Measurements from ENCODE around the gene M1AP.

M1AP gene

GRCh38 chr2:74593826-74594772 is 54.0 kb downstream of the M1AP start:
- no peak for DNase-seq (ENCODE audit: low spot score)

- DNase-seq (ENCODE audit: low spot score): no peak
Observed at GRCh38 chr2:74588664-74589063, 59.5 kb downstream of the M1AP start.

DNA sequence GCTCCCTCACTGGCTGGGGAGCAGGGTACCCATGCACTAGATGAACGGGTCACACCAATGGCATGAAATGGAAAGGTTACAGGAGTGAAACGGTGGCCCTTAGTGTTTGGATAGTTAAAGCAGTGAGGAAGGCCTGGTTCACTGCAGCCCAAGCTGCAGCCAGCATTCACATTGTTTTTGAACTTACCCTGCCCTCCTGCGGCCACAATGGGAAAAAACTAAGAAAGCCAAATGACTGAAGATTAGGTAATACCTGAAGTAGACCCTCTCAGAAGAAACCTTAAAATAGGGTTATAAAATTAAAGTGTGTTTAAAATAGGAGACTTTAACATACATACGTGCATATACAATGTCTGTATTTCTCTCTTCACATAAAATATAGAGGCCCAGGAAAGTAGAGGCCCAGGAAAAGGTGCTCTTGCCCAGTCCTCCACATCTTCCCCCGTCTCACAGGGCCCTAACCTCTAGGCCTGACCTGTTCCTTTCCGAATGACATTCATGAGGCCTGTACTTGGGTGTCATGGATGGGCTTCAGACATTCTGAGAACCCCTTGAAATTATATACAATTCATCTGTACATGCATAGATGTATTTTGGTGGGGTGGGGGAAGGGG is 60.4 kb downstream of the M1AP start:
- peak; percentile 63 for DNase-seq (ENCODE audit: low spot score)

DNA sequence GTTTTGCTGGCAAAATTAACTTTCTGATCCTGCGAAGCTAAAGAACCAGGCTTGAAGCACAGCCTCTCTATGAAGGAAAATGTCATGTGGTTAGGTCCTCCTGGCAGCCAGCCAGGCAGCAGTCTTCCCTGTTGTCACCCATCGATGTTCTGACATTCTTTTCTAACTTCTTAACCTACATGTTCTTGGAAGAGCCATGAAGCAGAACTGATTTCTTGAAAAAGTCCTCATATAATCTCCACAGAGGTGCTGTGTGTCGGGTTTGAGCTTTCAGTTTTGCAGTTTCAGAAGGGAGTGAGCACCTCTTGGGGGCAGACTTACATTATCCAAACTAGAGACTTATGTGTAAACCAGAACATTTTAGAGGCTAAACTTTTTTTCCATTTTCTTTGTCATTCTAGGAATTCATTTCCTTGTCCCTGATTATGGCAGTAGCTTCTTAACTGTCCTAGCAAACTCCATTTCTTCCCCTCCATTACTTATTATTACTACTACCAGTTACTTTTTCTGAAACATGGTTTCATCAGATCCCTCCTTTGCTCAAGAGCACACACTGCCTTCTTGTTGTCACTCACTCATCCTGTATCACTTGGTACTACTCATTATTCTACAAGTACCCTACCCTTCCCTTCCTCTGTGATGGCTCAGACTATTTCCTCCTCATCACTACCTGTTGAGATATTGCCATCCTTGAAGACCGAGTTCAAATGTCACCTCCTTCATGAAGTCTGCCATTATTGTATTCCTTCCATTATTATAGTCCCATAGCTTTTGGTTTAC is 62.5 kb downstream of the M1AP start:
- DNase-seq (ENCODE audit: low spot score): peak; percentile 2

GRCh38 chr2:74584088-74584645 is 64.0 kb downstream of the M1AP start:
- no peak for DNase-seq (ENCODE audit: low spot score)

- no peak for DNase-seq (ENCODE audit: low spot score)
Observed at GRCh38 chr2:74583504-74583903, 64.6 kb downstream of the M1AP start.

DNA sequence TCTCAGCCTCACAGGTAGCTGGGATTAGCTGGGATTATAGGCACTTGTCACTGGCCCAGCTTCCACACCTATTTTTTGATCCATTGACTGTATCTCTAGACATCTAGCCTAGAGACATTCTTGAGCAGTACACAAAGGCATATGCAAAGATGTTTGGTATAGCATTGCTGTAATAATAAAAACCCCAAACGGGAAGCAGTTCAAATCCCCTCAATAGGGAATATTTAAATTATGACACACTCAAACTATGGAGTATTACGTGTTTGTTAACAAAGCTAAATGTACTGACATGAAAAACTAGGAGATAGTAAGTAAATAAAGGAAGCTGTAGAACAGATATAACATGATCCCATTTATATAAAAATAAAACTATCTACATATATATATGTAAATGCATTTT is 65.9 kb downstream of the M1AP start:
- DNase-seq (ENCODE audit: low spot score): no peak

DNA sequence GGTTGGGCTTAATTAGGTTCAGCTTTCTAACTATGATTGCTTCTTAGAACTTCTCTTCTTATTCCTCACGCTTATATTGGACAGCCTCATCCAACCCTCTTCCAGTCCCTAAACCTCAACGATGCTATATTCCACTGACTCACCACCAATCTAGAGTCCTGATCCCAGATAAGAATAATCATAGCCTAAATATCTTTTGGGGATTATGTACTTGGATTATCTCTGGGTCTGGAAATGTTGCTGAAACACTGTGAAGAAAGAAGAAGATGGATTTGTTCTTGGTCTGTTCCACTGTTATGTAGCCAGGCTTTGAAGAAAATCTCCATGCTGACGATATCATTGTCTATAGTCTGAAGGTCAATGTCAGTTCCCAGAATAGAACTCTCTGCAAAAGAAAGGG is 66.7 kb downstream of the M1AP start:
- DNase-seq (ENCODE audit: low spot score): no peak

DNA sequence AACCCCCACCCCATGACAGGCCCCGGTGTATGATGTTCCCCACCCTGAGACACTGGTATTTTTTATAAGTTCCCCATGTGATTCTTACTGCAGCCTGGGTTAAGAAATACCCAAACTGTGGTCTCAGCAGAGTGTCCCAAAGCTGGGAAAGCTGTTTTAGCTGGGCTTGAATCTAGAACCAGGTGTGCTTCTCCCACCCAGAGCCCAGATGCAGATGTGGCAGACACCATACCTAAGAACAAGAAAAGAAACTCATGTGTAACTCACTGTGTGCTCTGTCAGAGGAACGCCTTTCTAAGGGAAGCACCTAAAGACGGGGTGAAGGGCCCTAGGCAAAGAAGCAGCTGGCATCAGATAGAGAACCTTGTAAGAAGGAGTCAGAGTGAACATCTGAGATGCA is 69.7 kb downstream of the M1AP start:
- DNase-seq (ENCODE audit: low spot score): no peak

GRCh38 chr2:74577448-74577847 is 70.7 kb downstream of the M1AP start:
- no peak for DNase-seq (ENCODE audit: low spot score)

DNA sequence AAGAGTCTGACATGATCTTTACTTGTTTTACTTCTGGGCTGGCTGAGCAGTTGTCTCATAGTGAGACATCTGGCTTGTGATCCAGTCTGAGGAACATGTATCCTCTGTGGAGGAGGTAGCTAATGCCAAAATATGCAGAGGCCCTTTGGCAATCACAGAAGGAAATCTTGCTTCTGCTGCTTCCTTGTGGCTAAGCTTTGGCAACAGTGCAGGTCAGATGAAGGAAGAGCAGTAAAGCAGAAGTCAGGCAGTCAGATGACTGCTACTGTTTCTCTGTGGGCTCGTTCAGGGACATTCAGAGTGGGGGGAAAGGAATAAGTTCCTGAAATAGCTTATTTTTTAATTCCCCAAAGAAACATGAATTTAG is 71.3 kb downstream of the M1AP start:
- DNase-seq (ENCODE audit: low spot score): no peak

GRCh38 chr2:74576211-74576862 is 71.8 kb downstream of the M1AP start:
- DNase-seq (ENCODE audit: low spot score): no peak

DNA sequence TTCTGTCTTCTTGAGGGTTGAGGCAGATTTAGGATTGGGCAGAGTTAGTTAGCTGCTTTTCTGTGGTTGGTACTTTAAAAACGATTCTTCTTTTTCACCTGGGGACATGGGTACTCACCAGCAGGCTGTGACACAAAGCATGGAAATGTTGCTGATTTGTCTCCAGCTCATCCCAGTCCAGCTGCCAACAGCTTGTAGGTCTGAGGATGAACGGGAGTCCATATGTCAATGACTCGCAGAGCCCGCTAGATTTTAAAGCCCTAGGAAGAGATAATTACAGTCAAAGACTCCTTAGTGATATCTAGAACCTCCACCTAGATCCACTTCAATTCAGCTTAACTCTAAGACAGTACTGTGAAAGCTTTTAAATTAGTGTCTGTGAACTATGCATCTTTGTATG is 72.8 kb downstream of the M1AP start:
- no peak for DNase-seq (ENCODE audit: low spot score)

GRCh38 chr2:74573747-74574562 is 74.2 kb downstream of the M1AP start:
- DNase-seq (ENCODE audit: low spot score): peak; percentile 46

GRCh38 chr2:74572178-74572925 is 75.8 kb downstream of the M1AP start:
- no peak for DNase-seq (ENCODE audit: low spot score)

- DNase-seq (ENCODE audit: low spot score): no peak
Observed at GRCh38 chr2:74571058-74571457, 77.1 kb downstream of the M1AP start.

DNA sequence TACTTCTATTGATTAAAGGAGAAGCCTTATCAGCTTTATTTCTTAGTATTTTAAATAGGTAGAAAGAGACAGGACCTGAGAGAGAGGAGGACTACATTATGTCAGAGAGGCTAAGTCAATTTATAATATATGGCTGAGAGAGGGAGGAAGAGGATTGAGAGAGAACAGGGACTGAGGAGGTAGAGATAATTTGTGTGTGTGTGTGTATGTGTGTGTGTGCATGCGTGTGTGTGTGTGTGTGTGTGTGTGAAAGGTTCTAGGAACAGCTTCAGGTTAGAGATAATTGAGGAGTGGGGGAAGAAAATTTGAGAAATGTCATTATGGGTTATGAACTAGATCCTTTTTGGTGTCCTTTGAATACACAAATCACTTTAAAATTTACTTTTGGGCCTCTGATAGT is 78.4 kb downstream of the M1AP start:
- no peak for DNase-seq (ENCODE audit: low spot score)

GRCh38 chr2:74567881-74568280 is 80.2 kb downstream of the M1AP start:
- no peak for DNase-seq (ENCODE audit: low spot score)

DNA sequence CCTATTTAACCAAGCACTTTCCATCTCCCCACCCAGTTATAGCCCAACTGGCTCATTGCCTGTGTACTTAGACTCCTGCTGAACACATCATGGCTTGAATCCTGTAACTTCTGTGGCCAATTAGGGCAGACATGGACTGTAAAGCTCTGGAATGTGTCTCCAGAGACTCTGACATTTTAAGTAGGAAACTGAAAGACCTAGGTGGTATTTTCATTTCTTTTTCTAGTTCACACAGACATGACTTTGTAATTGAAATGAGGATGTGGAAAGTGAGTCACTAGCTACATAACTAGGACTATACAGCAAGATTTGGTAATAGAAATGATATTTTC is 81.4 kb downstream of the M1AP start:
- DNase-seq (ENCODE audit: low spot score): no peak

DNA sequence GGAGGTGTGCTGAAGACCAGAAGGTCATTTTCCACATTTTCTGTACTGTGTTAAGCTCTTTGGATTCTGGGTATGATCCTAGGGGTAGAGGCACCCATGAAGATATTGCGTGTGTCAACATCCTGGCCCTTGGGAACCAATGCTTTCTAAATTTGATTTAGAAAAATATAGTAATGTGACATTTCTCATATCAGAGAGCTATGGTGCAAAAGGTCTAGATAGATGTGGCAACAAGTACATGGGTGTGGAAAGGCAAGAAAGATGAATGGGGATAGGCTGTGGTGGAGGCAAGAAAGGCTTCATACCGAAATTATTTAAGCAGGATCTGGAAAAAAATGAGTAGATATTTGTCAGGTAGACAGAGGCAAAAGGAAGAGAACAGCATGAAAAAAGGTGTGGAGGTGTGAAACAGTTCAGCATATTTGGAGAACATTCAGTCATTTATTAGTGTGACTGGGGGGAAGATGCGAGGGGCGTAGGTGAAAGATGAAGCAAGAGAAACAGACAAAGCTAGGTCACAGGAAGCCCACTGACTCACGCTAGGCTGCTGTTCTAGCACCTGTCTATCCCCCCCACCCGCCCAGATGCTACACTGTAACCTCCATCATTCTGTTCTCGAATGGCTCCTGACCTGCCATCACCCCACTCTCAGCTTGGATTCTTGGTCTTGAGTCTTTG is 81.9 kb downstream of the M1AP start:
- DNase-seq (ENCODE audit: low spot score): no peak

Measured in CD4-positive, alpha-beta T cell treated with Interleukin-6 at 100 ng/mL for 8 hours (primary cell).